Astrocyte (in vitro differentiated cells and primary cell): ENCODE data around the gene ATP1A2. TPM values are rescaled to one million over a fixed set of nuclear protein-coding genes. Genes with fewer than 3 reads are reported as not detected.

Experiments used
- DNase-seq: peaks from one replicate; pipeline ENCODE4 v3.0.0-alpha.2; 2010; ENCODE audit warnings: low read depth
- FAIRE-seq: peaks from 2 replicates; lab custom pipeline; 2011; peaks lifted over from hg19 to GRCh38; lab: Jason Lieb, UNC
- H2AFZ ChIP-seq: 2 replicates; pipeline ENCODE4 v1.6.0; 2012; ENCODE audit warnings: low read depth, low read length, inconsistent platforms
- H3K27ac ChIP-seq: 2 replicates; pipeline ENCODE4 v1.5.1; 2011; ENCODE audit warnings: low read depth, low read length, inconsistent platforms
- H3K27me3 ChIP-seq: 2 replicates; pipeline ENCODE4 v1.6.0; 2011; ENCODE audit warnings: low read length, inconsistent platforms; ENCODE audit not compliant: insufficient read depth
- H3K36me3 ChIP-seq: 2 replicates; pipeline ENCODE4 v1.5.1; 2011; ENCODE audit warnings: low read length, inconsistent platforms; ENCODE audit not compliant: insufficient read depth
- H3K4me1 ChIP-seq: 2 replicates; pipeline ENCODE4 v1.5.1; 2011; ENCODE audit warnings: low read length, inconsistent platforms; ENCODE audit not compliant: insufficient read depth
- H3K4me2 ChIP-seq: 2 replicates; pipeline ENCODE4 v1.6.0; 2012; ENCODE audit warnings: low read length, inconsistent platforms
- H3K4me3 ChIP-seq: 2 replicates; pipeline ENCODE4 v1.5.1; 2011; ENCODE audit warnings: low read depth, mild to moderate bottlenecking, low read length, inconsistent platforms; ENCODE audit not compliant: insufficient read depth
- H3K79me2 ChIP-seq: 2 replicates; pipeline ENCODE4 v1.6.0; 2012; ENCODE audit warnings: mild to moderate bottlenecking, low read length, inconsistent platforms; ENCODE audit not compliant: insufficient read depth
- H3K9ac ChIP-seq: 2 replicates; pipeline ENCODE4 v1.6.0; 2012; ENCODE audit warnings: mild to moderate bottlenecking, low read length, inconsistent platforms
- H3K9me3 ChIP-seq: 2 replicates; pipeline ENCODE4 v1.5.1; 2012; ENCODE audit warnings: low read depth, mild to moderate bottlenecking, low read length, inconsistent platforms; ENCODE audit not compliant: insufficient read depth
- H4K20me1 ChIP-seq: 2 replicates; pipeline ENCODE4 v1.6.0; 2012; ENCODE audit warnings: low read length, inconsistent platforms; ENCODE audit not compliant: insufficient read depth
- H3K27ac Mint-ChIP-seq: one replicate; pipeline ENCODE4 v1.8.0; 2021; ENCODE audit warnings: mild to moderate bottlenecking, mixed read lengths; ENCODE audit not compliant: unreplicated experiment
- H3K27me3 Mint-ChIP-seq: one replicate; pipeline ENCODE4 v1.8.0; 2021; ENCODE audit warnings: low read depth, mixed read lengths; ENCODE audit not compliant: unreplicated experiment
- H3K36me3 Mint-ChIP-seq: one replicate; pipeline ENCODE4 v1.8.0; 2021; ENCODE audit warnings: low read depth, mixed read lengths; ENCODE audit not compliant: unreplicated experiment
- H3K4me1 Mint-ChIP-seq: one replicate; pipeline ENCODE4 v1.8.0; 2021; ENCODE audit warnings: low read depth, mixed read lengths; ENCODE audit not compliant: unreplicated experiment
- H3K4me3 Mint-ChIP-seq: one replicate; pipeline ENCODE4 v1.8.0; 2021; ENCODE audit warnings: mild to moderate bottlenecking, moderate library complexity, mixed read lengths; ENCODE audit not compliant: unreplicated experiment
- H3K9me3 Mint-ChIP-seq: one replicate; pipeline ENCODE4 v1.8.0; 2021; ENCODE audit warnings: mild to moderate bottlenecking, mixed read lengths; ENCODE audit not compliant: unreplicated experiment
- CTCF ChIP-seq: IDR thresholded peaks from 2 replicates; pipeline ENCODE4 v1.5.1; 2011; ENCODE audit warnings: low read depth, mild to moderate bottlenecking, inconsistent platforms, low read length, moderate library complexity; ENCODE audit not compliant: insufficient read depth
- EZH2 ChIP-seq: IDR thresholded peaks from 2 replicates; pipeline ENCODE4 v1.6.1; 2012; ENCODE audit warnings: mild to moderate bottlenecking, low read length, inconsistent platforms; ENCODE audit not compliant: insufficient read depth
- total RNA-seq: library from RNA; stranded (reverse); gene quantifications from 2 replicates; pipeline ENCODE4 v1.2.1, GENCODE V29; 2021

The ATP1A2 gene
- total RNA-seq, 1 donor from 2014 or later: 2.5 TPM

GRCh38 chr1:160139840-160140239, 24.3 kb downstream of the ATP1A2 start:
- no peak overlapping the region for H3K4me2 ChIP-seq
- H3K9me3 ChIP-seq: no peaks in the 10 kb centered on the region
- TF ChIP-seq EZH2 (no peak), CTCF (no peak)
- H3K4me1 Mint-ChIP-seq: peaks cover 3% of the 10 kb centered on the region
- no peaks in the 10 kb centered on the region for H3K79me2 ChIP-seq
- no peaks in the 10 kb centered on the region for H3K4me1 ChIP-seq
- no peak overlapping the region for H3K27ac ChIP-seq
- no peak for FAIRE-seq
- H3K4me3 Mint-ChIP-seq: no peak overlapping the region
- H3K27ac Mint-ChIP-seq: peak overlapping the region; percentile 71
- H3K27me3 ChIP-seq: peaks cover 6% of the 10 kb centered on the region
- no peak overlapping the region for H3K9ac ChIP-seq
- H2AFZ ChIP-seq: no peak overlapping the region
- DNase-seq: no peak
- no peaks in the 10 kb centered on the region for H3K36me3 ChIP-seq
- H4K20me1 ChIP-seq: no peaks in the 10 kb centered on the region
- H3K36me3 Mint-ChIP-seq: peaks cover 4% of the 10 kb centered on the region
- H3K4me3 ChIP-seq: no peak overlapping the region
- peaks cover 9% of the 10 kb centered on the region for H3K9me3 Mint-ChIP-seq
- H3K27me3 Mint-ChIP-seq: peaks cover 28% of the 10 kb centered on the region

GRCh38 chr1:160143695-160144094, 28.1 kb downstream of the ATP1A2 start:
- H3K36me3 ChIP-seq: no peaks in the 10 kb centered on the region
- no peak overlapping the region for H3K27ac ChIP-seq
- no peak overlapping the region for H3K4me3 Mint-ChIP-seq
- H3K4me2 ChIP-seq: no peak overlapping the region
- no peak overlapping the region for H3K27ac Mint-ChIP-seq
- no peak overlapping the region for H3K9ac ChIP-seq
- peaks cover 4% of the 10 kb centered on the region for H3K9me3 Mint-ChIP-seq
- peaks cover 3% of the 10 kb centered on the region for H3K4me1 Mint-ChIP-seq
- FAIRE-seq: no peak
- no peak overlapping the region for H3K4me3 ChIP-seq
- H4K20me1 ChIP-seq: no peaks in the 10 kb centered on the region
- no peak for DNase-seq
- H3K36me3 Mint-ChIP-seq: no peaks in the 10 kb centered on the region
- H2AFZ ChIP-seq: no peak overlapping the region
- H3K79me2 ChIP-seq: no peaks in the 10 kb centered on the region
- H3K27me3 Mint-ChIP-seq: peaks cover 17% of the 10 kb centered on the region
- TF ChIP-seq EZH2 (no peak), CTCF (no peak)
- no peaks in the 10 kb centered on the region for H3K9me3 ChIP-seq
- peaks cover 6% of the 10 kb centered on the region for H3K27me3 ChIP-seq
- H3K4me1 ChIP-seq: no peaks in the 10 kb centered on the region

GRCh38 chr1:160144921-160145320, 29.4 kb downstream of the ATP1A2 start:
- H3K36me3 ChIP-seq: no peaks in the 10 kb centered on the region
- no peak overlapping the region for H3K27ac Mint-ChIP-seq
- peak; percentile 36 for DNase-seq

More at GRCh38 chr1:160144921-160145320, 29.4 kb downstream of the ATP1A2 start:
- FAIRE-seq: no peak
- Histone ChIP-seq H3K27me3 (peaks cover 6% of the 10 kb centered on the region), H2AFZ (no peak overlapping the region), H3K9ac (no peak overlapping the region), H3K9me3 (no peaks in the 10 kb centered on the region), H4K20me1 (no peaks in the 10 kb centered on the region), H3K79me2 (no peaks in the 10 kb centered on the region), H3K4me1 (no peaks in the 10 kb centered on the region), H3K4me2 (no peak overlapping the region), H3K27ac (no peak overlapping the region), H3K4me3 (no peak overlapping the region)
- Mint-ChIP-seq H3K36me3 (no peaks in the 10 kb centered on the region), H3K4me3 (no peak overlapping the region), H3K9me3 (peaks cover 4% of the 10 kb centered on the region), H3K27me3 (peaks cover 9% of the 10 kb centered on the region), H3K4me1 (peaks cover 3% of the 10 kb centered on the region)
- TF ChIP-seq EZH2 (no peak), CTCF (no peak)
